Keratinocyte (primary cell): ENCODE measurements around the gene IQCF5. TPM values are rescaled to one million over a fixed set of nuclear protein-coding genes. Genes with fewer than 3 reads are reported as not detected.
"Not testable (repeated sequence)": the region's sequence is repeated elsewhere in the genome, so short reads cannot be mapped to it uniquely, and the experiment has no call there.

Experiments
- DNase-seq: peaks from one replicate; pipeline ENCODE4 v3.0.0-alpha.2; 2011; ENCODE audit warnings: low read depth, missing footprints, low spot score
- FAIRE-seq: peaks from 2 replicates; lab custom pipeline; 2011; peaks lifted over from hg19 to GRCh38; lab: Jason Lieb, UNC
- H2AFZ ChIP-seq: 2 replicates; pipeline ENCODE4 v1.6.0; 2012; ENCODE audit warnings: low read length, control low read depth, inconsistent platforms; ENCODE audit not compliant: control insufficient read depth
- H3K27ac ChIP-seq: 2 replicates; pipeline ENCODE4 v1.5.1; 2011; ENCODE audit warnings: low read length; ENCODE audit not compliant: control insufficient read depth, insufficient read depth
- H3K27me3 ChIP-seq: 3 replicates; pipeline ENCODE4 v1.6.0; 2011; ENCODE audit warnings: low read length; ENCODE audit not compliant: control insufficient read depth, insufficient read depth; ENCODE audit errors: extremely low read depth
- H3K36me3 ChIP-seq, 2 experiments: 2 replicates in 1 of 2; 3 replicates in 1 of 2; pipeline ENCODE4 v1.5.1; 2011; ENCODE audit warnings: low read length in 2 of 2, mild to moderate bottlenecking in 1 of 2; ENCODE audit not compliant: control insufficient read depth in 2 of 2, insufficient read depth in 2 of 2; ENCODE audit errors: extremely low read depth in 1 of 2
- H3K4me1 ChIP-seq: 3 replicates; pipeline ENCODE4 v1.5.1; 2011; ENCODE audit warnings: low read length; ENCODE audit not compliant: control insufficient read depth, insufficient read depth; ENCODE audit errors: extremely low read depth
- H3K4me2 ChIP-seq: 3 replicates; pipeline ENCODE4 v1.6.0; 2011; ENCODE audit warnings: low read depth, low read length; ENCODE audit not compliant: control insufficient read depth, insufficient read depth; ENCODE audit errors: extremely low read depth
- H3K4me3 ChIP-seq, 3 experiments: fragments of 200-600 bp in 1 of 3; sonication (generic) in 1 of 3; 2 replicates in 2 of 3; 3 replicates in 1 of 3; pipeline ENCODE4 v1.5.1; 2011 to 2016; ENCODE audit warnings: low read length in 3 of 3, mild to moderate bottlenecking in 3 of 3, control low read depth in 2 of 3, inconsistent platforms in 1 of 3, low read depth in 1 of 3, mixed read lengths in 1 of 3, mixed run types in 1 of 3, moderate library complexity in 1 of 3; ENCODE audit not compliant: control insufficient read depth in 2 of 3, insufficient read depth in 2 of 3; ENCODE audit errors: extremely low read depth in 1 of 3
- H3K79me2 ChIP-seq: 2 replicates; pipeline ENCODE4 v1.6.0; 2012; ENCODE audit warnings: low read length; ENCODE audit not compliant: control insufficient read depth, insufficient read depth
- H3K9ac ChIP-seq: 3 replicates; pipeline ENCODE4 v1.6.0; 2011; ENCODE audit warnings: low read length; ENCODE audit not compliant: control insufficient read depth, insufficient read depth; ENCODE audit errors: extremely low read depth
- H3K9me1 ChIP-seq: 3 replicates; pipeline ENCODE4 v1.6.0; 2011; ENCODE audit warnings: low read length; ENCODE audit not compliant: control insufficient read depth, insufficient read depth; ENCODE audit errors: extremely low read depth
- H3K9me3 ChIP-seq: 2 replicates; pipeline ENCODE4 v1.5.1; 2012; ENCODE audit warnings: low read depth, low read length; ENCODE audit not compliant: control insufficient read depth
- H4K20me1 ChIP-seq: 3 replicates; pipeline ENCODE4 v1.6.0; 2011; ENCODE audit warnings: low read length; ENCODE audit not compliant: control insufficient read depth, insufficient read depth; ENCODE audit errors: extremely low read depth
- CTCF ChIP-seq, 3 experiments: IDR thresholded peaks in 1 of 3; conservative IDR thresholded peaks in 1 of 3; optimal IDR thresholded peaks in 1 of 3; 2 replicates in 2 of 3; 3 replicates in 1 of 3; pipeline versions ENCODE3 to v1.5.1; 2011; ENCODE audit warnings: low read length in 3 of 3, mild to moderate bottlenecking in 3 of 3, moderate library complexity in 2 of 3, control low read depth in 1 of 3, inconsistent platforms in 1 of 3; ENCODE audit not compliant: insufficient read depth in 2 of 3; ENCODE audit errors: extremely low read depth in 1 of 3
- EZH2 ChIP-seq: IDR thresholded peaks from one replicate; pipeline ENCODE4 v1.6.1; 2012; ENCODE audit warnings: inconsistent platforms, mild to moderate bottlenecking, low read length, moderate library complexity
- dilution Hi-C: fragments of 300-500 bp; cut with MboI; formaldehyde crosslinking; loops from one replicate; pipeline ENCODE4 v1.7.0; 2020; ENCODE audit warnings: low sequenced_read_pairs; ENCODE audit not compliant: extremely low pct_ligation_motif_present
- polyA plus RNA-seq, 5 experiments: library from polyadenylated mRNA; depleted of rRNA in 3 of 5; stranded (reverse) in 3 of 5; stranded (forward) in 1 of 5; unstranded in 1 of 5; fragments of >200 nt; gene quantifications; 1 replicate in 1 of 5; 2 replicates in 3 of 5; 3 replicates in 1 of 5; pipeline versions ENCODE4 v1.2.1 to v1.2.3, GENCODE V29; 2011 to 2012; ENCODE audit warnings: missing spikeins in 2 of 5, low read depth in 1 of 5, low replicate concordance in 1 of 5

IQCF5 gene
- polyA plus RNA-seq, 1 donor (not counting 4 experiments of a cell fraction or from before 2014, with no cell fraction given), result not detected

- no peaks in the 10 kb centered on the region for H3K9me1 ChIP-seq
- peaks cover 7% of the 10 kb centered on the region for H3K27me3 ChIP-seq
- dilution Hi-C loops, result no loop called here
- TF ChIP-seq CTCF (optimal IDR thresholded peaks at IDR 0.05 in 1 of 3, IDR thresholded peaks at IDR 0.05 in 1 of 3, conservative IDR thresholded peaks at IDR 0.05 in 1 of 3; ENCODE audit: extremely low read depth in 1 of 3, insufficient read depth in 2 of 3, low read length in 3 of 3), result no peak
- no peaks in the 10 kb centered on the region for H3K4me1 ChIP-seq
- H3K79me2 ChIP-seq, result no peaks in the 10 kb centered on the region
- no peak overlapping the region for H2AFZ ChIP-seq
- H3K4me2 ChIP-seq, result no peak overlapping the region
- no peak overlapping the region for H3K4me3 ChIP-seq
- H4K20me1 ChIP-seq, result no peaks in the 10 kb centered on the region
- H3K36me3 ChIP-seq, result no peaks in the 10 kb centered on the region
- no peak overlapping the region for H3K9ac ChIP-seq
- FAIRE-seq (no peak), DNase-seq (no peak)
- H3K9me3 ChIP-seq, result no peaks in the 10 kb centered on the region
- no peak overlapping the region for H3K27ac ChIP-seq
These were observed 6.1 kb downstream of the IQCF5 start for GRCh38 chr3:51869304-51869703.

GRCh38 chr3:51868896-51869295 is 6.5 kb downstream of the IQCF5 start:
- H3K79me2 ChIP-seq, H4K20me1 ChIP-seq, H3K4me2 ChIP-seq, FAIRE-seq, DNase-seq, H3K27ac ChIP-seq, H3K4me1 ChIP-seq, dilution Hi-C loops, H3K9ac ChIP-seq, H3K36me3 ChIP-seq, H3K27me3 ChIP-seq, H2AFZ ChIP-seq, H3K4me3 ChIP-seq, H3K9me3 ChIP-seq, H3K9me1 ChIP-seq: not testable (repeated sequence)

- dilution Hi-C loops, result no loop called here
- H3K27ac ChIP-seq, result no peak overlapping the region
- no peak overlapping the region for H3K4me3 ChIP-seq
- no peak for TF ChIP-seq CTCF (optimal IDR thresholded peaks at IDR 0.05 in 1 of 3, IDR thresholded peaks at IDR 0.05 in 1 of 3, conservative IDR thresholded peaks at IDR 0.05 in 1 of 3; ENCODE audit: extremely low read depth in 1 of 3, insufficient read depth in 2 of 3, low read length in 3 of 3)
- TF ChIP-seq EZH2, result no peak
- no peaks in the 10 kb centered on the region for H3K9me1 ChIP-seq
- no peaks in the 10 kb centered on the region for H3K9me3 ChIP-seq
- FAIRE-seq, result no peak
- H3K79me2 ChIP-seq, result no peaks in the 10 kb centered on the region
- no peaks in the 10 kb centered on the region for H4K20me1 ChIP-seq
- no peaks in the 10 kb centered on the region for H3K36me3 ChIP-seq
- no peaks in the 10 kb centered on the region for H3K4me1 ChIP-seq
- H3K27me3 ChIP-seq, result peaks cover 5% of the 10 kb centered on the region
- DNase-seq, result no peak
- H3K4me2 ChIP-seq, result no peak overlapping the region
- H2AFZ ChIP-seq, result no peak overlapping the region
- H3K9ac ChIP-seq, result no peak overlapping the region
These were observed 12.5 kb downstream of the IQCF5 start for GRCh38 chr3:51862886-51863285.
